COLO668 (cell line): ENCODE data around the gene FAM107B.
"Not testable (repeated sequence)": the region's sequence is repeated elsewhere in the genome, so short reads cannot be mapped to it uniquely, and the experiment has no call there.

Experiments
- DNase-seq: peaks from one replicate; lab custom pipeline; 2025; ENCODE audit not compliant: unreplicated experiment; lab: John Stamatoyannopoulos, UW

Gene FAM107B

GRCh38 chr10:14667280-14667679 is 107.4 kb downstream of the FAM107B start:
- no peak for DNase-seq

GRCh38 chr10:14665865-14666857 is 108.5 kb downstream of the FAM107B start:
- DNase-seq: no peak

GRCh38 chr10:14665304-14665703 is 109.4 kb downstream of the FAM107B start:
- peak; percentile 9 for DNase-seq

GRCh38 chr10:14664345-14664744 is 110.4 kb downstream of the FAM107B start:
- DNase-seq: no peak

GRCh38 chr10:14661818-14662217 is 112.9 kb downstream of the FAM107B start:
- no peak for DNase-seq

- no peak for DNase-seq
Observed at GRCh38 chr10:14660831-14661230, 113.9 kb downstream of the FAM107B start.

- DNase-seq: no peak
Observed at GRCh38 chr10:14659626-14660196, 115.0 kb downstream of the FAM107B start.

GRCh38 chr10:14659137-14659536 is 115.6 kb downstream of the FAM107B start:
- DNase-seq: not testable (repeated sequence)

- DNase-seq: no peak
Observed at GRCh38 chr10:14658331-14659127, 116.2 kb downstream of the FAM107B start.

GRCh38 chr10:14656052-14656730 is 118.5 kb downstream of the FAM107B start:
- DNase-seq: no peak

GRCh38 chr10:14654821-14655382 is 119.8 kb downstream of the FAM107B start:
- DNase-seq: no peak

- DNase-seq: no peak
Observed at GRCh38 chr10:14653271-14654161, 121.2 kb downstream of the FAM107B start.

GRCh38 chr10:14652816-14653215 is 121.9 kb downstream of the FAM107B start:
- DNase-seq: no peak

GRCh38 chr10:14652067-14652466 is 122.6 kb downstream of the FAM107B start:
- no peak for DNase-seq

GRCh38 chr10:14649739-14650138 is 125.0 kb downstream of the FAM107B start:
- DNase-seq: no peak

- no peak for DNase-seq
Observed at GRCh38 chr10:14648946-14649345, 125.8 kb downstream of the FAM107B start.

- peak; percentile 66 for DNase-seq
Observed at GRCh38 chr10:14648005-14648765, 126.5 kb downstream of the FAM107B start.

GRCh38 chr10:14645239-14645960 is 129.3 kb downstream of the FAM107B start:
- no peak for DNase-seq
